ENCODE measurements around the gene EFR3B.

Gene EFR3B

DNA sequence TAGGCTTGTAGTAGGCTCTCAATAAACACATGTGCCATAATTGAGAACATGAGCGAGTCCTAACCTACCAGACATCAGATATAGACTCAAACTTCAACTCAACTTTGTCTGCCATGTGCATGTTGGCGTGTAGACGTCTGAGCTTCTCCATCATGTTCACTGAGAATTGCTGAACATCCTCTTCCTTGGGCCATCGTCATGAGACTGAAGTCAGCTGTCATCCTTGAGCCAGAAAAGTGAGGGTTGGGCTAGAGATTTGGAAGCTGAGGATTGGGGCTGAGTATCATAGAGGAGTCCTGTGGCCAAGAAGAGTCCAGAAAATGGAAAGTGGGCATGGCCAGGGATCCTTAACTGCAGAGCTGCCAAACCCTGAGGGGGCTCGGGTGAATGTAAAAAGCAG lies 7.8 kb upstream of the EFR3B start:
- DNase-seq (ENCODE audit: low read depth, low spot score): no peak

DNA sequence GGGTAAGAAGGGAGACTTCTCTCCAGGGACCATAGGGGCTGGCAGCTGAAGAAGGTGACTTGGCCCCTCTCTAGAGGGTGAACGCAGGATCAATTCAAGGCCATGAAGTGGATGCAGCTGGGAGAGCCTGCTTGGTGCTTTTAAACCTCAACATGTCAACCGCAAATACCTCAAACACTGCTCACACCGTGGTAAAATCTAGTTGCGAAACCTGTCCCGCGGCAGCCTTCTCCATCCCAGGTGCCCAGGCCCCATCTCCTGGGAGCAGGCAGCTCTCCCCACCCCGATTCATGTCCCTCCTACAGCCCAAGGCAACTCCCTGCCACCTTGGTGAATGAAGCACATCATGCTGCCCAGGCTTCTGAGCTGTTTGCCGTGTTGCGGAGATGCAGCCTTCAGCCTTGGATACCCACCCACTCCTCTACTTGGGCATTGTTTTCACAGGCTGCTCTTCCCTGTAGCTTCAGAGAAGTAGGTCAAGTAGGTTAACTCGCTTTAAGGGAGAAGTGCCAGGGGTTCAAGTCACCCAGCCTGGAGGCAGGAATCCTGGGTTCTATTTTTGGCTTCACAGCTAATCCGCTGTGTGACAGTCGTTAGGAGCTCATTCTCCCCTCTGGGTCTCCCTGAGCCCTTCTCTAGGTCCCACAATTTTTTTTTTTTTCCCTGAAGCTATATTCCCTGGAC lies 6.2 kb upstream of the EFR3B start:
- DNase-seq (ENCODE audit: low read depth, low spot score): no peak

DNA sequence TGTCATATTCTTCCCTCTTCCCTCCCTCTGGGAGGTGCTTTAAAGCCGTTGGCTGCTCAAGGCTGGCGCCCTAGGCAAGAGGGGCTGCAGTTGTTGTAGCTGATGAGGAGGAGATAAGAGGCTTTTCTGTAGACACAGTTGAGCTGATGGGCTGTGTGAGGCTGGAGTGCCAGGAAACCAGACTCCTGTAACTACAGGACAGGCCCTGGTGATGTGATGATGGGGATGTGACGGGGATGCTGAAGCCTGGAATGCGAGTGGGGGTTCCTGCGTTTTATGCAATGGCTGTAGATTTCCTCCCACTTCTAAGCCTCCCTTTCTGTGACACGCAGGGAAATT lies 5.7 kb upstream of the EFR3B start:
- DNase-seq (ENCODE audit: low read depth, low spot score): no peak

DNA sequence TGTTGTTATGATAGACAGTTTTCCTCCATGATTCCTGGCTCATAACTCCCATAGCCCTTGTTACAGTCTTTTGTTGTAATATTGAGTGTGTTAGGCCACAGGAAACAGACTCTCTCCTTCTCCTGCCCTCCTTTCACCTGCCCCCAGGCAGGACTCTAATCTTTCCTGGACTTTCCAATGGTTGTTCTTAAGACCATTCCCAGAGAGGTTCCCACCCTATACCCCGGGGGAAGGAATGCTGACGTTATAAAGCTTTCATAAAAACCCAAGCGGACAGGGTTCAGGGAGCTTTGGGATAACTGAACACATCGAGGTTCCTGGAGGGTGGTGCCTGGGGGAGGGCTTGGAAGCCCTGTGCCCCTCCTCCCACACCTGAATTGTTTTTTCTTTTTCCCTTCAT lies 2.8 kb upstream of the EFR3B start:
- no peak for DNase-seq (ENCODE audit: low read depth, low spot score)

DNA sequence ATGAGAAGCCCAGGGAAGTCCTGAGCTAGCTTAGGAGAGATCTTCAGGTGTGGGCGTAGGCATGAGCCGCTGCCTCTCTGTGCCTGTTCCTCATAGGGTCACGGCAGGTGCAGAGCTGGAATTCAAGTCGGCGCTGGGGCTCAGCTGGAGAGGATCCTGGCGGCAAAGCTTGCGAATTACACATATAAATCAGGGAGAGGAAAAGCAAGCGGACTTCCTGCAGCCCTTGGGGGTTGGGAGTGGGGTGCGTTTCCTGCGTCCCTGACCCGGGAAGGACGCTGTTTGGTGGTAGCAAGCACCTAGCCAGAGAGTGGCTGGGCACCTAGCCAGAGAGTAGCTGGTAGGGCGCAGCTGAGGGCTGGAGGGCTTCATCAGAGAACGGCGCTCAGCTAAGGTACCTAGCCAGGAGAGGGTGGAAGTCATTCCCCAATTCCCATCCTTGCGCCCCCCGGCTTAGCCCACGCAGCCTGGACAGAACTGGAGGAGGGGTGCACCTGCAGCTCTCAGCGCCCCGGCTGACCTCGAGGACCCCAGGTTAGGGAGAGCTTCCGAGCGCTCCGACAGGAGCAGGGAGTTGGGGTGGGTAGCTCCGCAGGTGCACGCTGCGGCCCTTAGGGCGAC lies 459 bp upstream of the EFR3B start:
- DNase-seq (ENCODE audit: low read depth, low spot score): no peak

DNA sequence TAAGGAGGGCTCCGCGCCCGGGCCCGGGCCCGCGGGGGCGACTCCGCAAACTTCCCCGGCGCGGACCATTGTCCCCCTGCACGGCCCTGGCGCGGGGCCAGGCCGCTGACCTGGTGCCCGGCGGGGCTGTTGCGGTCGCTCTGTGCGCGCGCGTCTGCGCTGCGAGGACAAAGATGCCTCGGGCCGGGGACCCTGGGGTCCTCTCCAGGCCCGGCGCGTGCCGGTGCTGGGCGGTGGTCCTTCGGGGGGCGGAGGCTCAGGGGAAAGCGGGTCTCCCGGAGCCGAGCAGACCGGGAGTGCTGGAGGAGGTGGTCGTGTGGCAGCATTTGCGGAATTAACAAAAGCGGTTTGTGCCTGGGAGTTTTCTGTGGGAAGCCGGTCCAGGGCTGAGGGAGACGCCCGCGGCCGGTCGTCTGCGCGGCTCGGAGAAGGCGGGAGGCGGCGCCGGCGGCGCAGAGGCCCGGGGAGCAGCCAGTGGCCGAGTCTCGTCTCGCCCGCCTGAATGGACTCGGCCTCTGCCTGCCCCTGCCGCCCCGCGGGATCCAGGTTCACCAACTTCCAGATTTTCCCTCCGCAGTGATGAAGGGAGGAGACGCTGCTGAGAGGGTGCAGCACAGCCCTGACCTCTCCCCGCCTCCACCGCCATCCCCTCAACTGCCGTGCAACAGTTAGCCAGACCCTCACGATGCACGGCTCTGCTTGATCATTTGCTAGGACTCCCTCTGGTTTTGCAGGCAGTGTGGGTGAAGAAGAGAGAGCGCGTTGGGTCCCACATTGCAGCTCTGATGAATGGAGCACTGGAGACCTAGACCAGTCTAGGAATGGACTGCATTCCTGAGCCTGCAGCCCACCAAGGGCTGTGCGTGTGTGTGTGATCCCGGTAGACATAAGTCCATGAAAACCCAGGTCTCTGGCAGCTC lies 705 bp downstream of the EFR3B start:
- no peak for DNase-seq (ENCODE audit: low read depth, low spot score)

DNA sequence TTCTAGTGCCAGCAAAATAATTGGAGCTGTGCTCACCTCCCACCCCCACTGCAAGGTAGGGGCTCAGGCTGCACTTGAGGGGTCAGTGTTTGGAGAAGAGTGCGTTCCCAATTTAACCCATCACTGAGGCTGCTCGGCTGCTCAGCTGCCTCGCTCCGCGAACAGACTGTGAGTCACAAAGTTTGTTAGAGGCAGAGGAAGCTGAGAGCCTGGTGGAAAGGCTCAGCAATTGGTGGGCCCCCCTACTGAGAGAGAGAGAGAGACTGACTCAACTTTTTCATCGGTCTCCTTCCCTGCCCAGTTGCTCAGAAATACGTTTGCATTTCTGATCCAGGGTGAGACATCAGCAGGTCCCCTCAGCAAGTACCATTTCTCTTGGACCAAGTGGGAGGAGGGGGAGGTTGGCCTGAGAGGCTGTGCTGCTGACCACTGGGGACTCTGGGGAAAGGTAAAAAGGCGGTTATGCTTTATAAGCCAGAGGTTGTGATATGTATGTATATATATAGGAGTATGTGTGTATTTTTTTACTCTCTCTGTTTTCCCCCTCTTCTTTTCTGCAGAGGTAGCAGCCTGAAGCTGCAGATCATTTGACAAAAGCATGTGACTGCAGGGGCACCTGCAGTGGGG lies 1.5 kb downstream of the EFR3B start:
- peak; percentile 30 for DNase-seq (ENCODE audit: low read depth, low spot score)

DNA sequence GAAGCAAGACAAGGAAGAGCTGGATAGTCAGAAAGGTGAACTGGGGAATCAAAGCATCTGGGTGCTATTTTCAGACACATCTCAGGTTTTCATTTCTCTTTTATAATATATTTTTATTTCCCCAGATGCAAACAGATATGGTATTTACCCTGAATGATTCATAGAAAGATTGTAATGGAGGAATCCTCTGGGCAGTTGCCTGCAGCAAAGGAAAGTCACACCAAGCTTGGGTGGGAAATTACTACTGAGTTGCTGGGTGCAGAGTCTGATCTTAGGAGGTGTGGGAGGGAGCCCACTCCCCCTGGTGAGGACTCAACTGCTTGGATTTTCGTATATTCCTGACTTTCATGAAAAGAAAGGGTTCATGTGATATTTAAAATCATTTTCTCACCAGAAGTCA lies 2.1 kb downstream of the EFR3B start:
- no peak for DNase-seq (ENCODE audit: low read depth, low spot score)

DNA sequence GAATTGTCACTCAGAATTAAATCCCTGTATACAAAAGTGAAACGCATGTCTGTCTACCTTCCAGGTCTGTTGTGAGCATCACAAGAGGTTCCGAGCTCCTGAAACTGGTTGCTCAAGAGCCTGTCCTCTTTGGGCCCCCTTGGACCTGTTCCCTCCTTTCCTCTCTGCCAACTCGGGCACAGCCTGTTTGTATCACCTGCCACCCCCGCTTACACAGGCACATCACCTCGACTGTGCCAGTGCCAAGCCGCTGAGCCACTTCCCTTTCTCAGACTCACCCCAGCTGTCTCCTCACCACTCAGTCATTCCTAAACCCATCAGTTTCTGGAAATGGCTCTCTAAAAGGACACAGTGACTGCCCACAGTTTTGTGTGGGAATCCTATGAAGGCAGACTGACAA lies 3.1 kb downstream of the EFR3B start:
- no peak for DNase-seq (ENCODE audit: low read depth, low spot score)

DNA sequence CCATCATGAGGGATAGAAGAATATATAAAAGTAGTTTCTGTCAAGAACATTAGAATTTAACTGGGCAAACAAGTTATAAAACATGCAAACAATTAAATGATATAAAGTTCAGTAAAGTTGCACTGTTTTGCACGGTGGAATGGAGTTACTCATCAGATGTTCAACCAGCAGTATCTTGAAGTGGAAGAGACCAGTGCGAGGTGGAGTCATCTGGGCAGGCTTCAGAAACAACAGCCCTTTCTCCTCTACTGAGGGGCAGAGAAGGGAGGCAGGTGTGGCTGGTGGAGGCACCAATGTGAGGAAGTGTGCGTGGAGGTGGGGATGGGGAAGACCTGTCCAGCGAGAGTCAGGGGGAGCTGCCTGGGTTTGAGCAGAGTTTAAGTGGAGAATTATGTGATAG lies 7.5 kb downstream of the EFR3B start:
- no peak for DNase-seq (ENCODE audit: low read depth, low spot score)

DNA sequence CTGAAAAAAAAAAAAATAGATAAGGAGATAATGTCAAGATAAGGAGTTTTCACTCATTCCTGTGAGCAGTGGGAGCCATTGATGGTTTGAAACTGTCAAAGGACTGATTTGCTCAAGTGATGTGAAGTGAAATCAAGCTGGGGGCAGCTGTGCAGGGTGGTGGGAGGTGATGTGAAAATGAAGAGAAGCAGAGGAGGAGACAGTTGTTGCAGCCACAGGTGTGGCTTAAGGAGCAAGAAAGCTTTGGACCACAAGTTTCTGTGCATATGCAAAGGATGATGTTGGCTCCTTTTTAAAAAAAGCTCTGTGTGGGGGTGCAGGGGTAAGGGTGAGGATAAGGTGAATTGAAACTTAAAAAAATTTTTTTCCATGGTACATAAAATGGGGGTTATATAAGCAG lies 8.3 kb downstream of the EFR3B start:
- DNase-seq (ENCODE audit: low read depth, low spot score): no peak

DNA sequence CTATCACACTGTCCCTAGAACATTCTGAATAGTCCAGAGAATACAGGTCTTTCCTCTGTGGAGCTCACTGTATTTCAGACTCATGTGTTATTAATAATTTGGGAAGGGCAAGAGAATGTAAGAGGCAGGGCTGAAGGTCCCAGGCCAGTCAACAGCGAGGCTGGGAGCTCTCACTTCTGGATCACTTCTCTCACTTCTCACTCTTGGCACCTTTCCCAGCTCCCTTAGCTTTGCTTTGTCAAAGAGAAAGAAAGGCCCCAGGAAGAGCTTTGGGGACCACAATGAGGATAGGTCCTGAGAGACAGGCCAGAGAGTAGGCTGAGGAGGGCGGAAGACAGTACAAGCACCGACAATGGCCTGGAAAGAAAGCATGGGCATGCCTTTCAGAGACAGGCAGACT lies 11.2 kb downstream of the EFR3B start:
- no peak for DNase-seq (ENCODE audit: low read depth, low spot score)

DNA sequence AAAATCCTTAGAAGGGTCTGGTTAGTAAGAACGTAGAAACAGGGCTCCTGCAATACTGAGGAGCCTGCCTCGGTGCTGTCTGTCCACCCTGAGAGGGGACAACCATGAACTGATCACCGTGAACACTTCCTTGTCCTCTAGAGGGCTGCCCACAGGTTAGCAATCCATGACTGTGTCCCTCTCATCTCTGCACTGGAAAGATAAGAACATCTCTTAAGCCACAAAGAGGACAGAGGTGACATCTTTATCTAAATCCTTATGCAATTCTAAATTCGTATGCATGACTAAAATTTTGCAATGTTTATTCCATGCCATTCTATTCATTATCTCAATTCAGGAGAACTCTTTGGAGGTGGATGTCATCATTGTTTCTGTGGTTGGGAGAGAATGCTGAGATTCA lies 12.8 kb downstream of the EFR3B start:
- no peak for DNase-seq (ENCODE audit: low read depth, low spot score)

DNA sequence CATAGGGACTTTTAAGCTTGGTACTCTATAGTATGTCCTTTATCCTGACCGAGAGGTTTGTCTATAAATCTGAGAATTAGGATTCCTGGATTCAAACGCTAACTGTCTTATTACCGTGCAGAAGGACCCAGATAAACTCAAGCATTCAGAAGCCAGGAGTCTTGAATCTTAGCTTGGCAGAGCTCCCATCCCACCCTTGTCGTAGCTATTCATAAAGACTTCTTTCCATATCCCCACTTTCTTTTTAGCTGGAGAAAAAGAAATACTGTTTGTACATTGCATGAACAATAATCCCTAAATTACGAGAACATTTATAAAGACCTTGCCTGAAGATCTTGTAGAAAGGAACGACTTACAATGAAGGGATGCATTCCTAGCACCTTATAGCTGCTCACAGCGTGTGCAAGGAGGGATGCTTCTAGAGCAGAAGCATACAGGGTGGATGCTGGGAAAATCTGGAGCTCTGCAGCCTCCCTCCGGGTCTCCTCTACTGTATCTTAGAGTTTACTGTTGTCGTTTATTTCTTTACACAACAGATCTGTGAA lies 13.6 kb downstream of the EFR3B start:
- DNase-seq (ENCODE audit: low read depth, low spot score): no peak

DNA sequence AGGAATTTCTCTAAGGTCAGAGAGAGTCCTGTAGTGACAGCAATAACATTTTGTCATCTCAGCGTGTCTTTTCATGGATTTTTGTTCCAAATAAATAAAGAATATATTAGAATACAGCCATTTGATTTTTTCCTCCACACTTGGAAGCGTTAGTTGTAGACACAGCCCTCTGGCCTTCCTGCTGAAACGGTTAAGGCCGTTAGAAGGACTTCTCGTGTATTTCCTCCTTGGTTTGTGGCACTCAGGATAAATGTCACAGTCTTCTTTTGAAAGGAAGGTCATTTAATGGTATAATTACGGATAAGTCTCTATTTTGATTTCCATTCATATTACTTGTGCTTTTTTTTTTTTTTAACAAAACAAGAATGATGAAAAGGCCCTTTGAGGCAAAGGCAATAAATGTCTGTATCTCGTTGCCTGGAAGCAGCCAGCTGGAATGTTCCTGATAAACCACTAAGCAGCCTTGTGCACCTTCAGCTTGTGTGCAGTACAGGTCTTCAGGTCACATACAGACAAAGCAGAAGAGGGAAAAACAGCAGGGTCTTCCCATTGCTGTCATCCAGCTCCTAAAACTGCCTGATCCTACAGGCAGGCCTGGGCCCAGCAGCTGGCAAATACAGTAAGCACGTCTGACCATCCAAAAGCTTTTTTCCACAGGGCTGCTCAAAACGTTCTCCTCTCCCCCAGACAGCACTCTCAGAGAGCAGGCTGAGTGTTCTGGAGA lies 14.4 kb downstream of the EFR3B start:
- DNase-seq (ENCODE audit: low read depth, low spot score): no peak

DNA sequence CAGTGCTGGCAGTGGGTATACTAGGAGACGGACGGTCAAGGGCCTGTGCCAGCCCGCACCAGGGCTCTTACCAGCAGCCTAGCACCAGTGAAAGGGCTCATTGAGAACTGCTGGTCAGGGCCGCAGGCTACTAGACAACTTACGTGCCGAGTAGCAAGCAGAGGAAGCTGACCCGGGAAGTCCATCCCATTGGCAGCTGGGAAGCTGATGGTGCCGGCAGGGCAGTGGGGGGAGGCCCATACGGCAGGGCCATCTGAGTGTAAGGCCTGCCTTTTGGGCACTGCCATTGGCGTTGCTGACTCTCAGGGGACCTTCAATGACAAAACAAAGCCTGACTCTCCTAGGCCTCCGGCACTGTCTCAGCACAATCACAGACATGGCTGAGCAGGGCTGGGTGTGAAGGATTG lies 20.6 kb downstream of the EFR3B start:
- DNase-seq (ENCODE audit: low read depth, low spot score): no peak

DNA sequence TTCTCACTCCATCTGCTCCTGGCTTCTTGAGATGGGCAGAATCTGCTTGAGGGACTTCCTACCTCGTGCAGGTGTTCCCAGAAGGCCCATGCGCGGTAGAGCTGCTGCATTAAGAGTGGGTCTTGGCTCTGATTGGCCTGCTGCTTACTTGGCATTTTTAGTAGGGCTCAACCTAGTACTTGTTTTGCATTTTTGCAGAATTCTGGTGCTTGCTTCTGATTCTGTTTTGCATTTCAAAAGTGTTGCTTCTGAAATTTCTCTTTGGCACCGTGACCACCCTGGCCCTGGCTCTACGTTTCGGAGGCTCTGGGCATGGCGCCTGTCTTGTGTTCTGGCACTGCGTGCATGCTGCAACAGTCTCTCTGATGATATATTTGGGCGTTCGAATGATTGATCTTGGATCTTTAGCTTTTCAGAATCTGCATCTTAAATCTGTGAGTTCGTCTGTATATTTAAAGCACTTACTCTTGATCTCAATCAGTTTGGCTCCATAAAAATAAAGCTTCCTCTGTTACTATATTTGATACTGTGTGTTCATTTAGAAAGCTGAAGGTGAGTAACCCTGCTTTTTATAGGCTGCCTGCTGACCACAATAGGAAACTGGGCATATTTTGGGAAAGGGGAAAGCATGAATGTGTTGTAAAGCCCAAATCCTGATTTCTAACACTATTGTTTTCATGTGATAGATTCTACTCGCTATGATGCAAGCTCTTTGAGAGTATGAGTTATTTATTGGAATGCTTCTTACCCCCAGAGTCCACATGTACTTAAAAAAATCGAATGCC lies 22.2 kb downstream of the EFR3B start:
- DNase-seq (ENCODE audit: low read depth, low spot score): no peak

DNA sequence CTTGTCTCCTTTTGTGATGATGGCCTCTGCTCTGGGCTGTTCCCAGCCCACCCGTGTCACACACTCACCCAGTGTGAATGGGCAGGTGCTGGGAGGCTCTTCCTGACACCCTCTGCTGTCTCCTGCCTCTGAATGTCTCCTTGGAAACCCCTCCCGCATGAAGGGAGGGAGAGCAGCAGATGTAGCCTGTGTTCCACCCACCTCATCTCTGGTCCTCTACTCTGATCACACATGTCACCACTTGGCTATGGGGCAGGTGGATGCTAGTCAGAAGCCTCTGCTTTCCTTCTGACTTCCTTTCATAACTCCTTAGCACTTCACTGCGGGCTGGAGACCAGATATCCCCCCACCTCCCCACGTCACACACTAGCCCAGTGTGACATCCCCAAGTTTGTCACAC lies 23.9 kb downstream of the EFR3B start:
- no peak for DNase-seq (ENCODE audit: low read depth, low spot score)

DNA sequence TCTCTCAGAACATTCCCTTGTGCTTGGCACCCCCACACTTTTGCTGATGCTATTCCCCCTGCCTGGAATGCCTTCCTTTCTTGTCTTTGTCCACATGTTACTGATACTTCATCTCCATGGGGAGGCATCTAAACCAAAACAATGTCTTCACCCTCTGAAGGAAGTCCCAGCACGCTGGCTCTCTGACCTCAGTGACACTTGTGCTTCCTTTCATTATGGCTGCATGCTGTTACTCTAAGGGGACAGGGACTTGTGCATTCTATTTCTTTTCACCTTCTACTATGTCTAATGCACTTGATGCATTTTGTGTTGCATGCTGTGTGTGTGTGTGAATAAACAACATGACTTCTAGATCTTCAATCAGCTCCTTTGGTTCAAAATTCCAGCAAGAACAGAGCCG lies 24.6 kb downstream of the EFR3B start:
- no peak for DNase-seq (ENCODE audit: low read depth, low spot score)

DNA sequence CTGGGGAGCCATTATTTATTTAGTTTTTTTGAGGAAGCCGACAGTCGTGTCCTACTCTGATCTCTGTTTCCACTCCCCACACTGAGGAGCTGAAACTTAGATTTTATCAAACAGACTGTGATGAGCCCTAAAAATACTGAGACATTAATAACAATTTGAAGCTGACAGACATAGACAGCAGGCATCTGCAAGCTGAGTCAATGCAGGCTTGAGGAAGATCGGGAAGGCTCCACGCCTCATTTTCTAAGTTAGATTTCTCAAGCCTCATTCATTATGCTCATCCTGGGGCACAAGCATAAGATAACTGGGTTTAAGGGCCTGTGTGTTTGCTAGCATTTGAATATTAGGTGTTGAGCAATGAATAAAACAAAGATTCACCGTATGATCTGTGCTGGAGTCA lies 26.3 kb downstream of the EFR3B start:
- DNase-seq (ENCODE audit: low read depth, low spot score): no peak

DNA sequence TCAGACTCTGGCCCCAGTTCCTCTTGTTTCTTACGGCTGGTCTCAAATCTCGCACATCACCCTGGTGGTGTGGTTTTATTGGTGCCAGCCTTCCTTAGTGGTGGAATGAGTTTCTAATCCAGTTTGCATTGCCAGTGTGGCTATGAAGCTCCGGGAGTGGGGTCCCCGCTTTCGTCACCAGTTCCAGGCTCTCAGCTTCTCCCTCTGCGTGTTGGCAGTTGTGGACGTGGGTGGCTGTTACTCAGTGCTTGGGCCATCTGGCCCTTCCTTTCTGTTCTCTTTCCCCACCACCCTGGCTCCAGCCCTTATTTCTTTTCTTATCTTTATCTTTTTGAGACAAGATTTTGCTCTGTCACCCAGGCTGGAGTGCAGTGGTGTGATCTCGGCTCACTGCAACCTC lies 30.1 kb downstream of the EFR3B start:
- DNase-seq (ENCODE audit: low read depth, low spot score): no peak

All from brain pericyte (primary cell).